Muscle layer of colon (tissue), 2 donors: ENCODE results near the gene ADISSP.

ENCODE experiments used
- H3K27ac ChIP-seq: one replicate; pipeline ENCODE4 v1.7.0; 2013; ENCODE audit warnings: low read depth, mild to moderate bottlenecking, low read length, moderate library complexity
- H3K27me3 ChIP-seq, 2 donors: one replicate each; pipeline ENCODE4 v1.7.0; 2013; ENCODE audit warnings: low read length in 2 of 2, mild to moderate bottlenecking in 2 of 2; ENCODE audit not compliant: insufficient read depth in 2 of 2, control insufficient read depth in 1 of 2
- H3K36me3 ChIP-seq: one replicate; pipeline ENCODE4 v1.7.0; 2013; ENCODE audit warnings: mild to moderate bottlenecking, low read length; ENCODE audit not compliant: insufficient read depth
- H3K4me1 ChIP-seq: one replicate; pipeline ENCODE4 v1.7.0; 2013; ENCODE audit warnings: mild to moderate bottlenecking, low read length; ENCODE audit not compliant: insufficient read depth
- H3K4me3 ChIP-seq, 2 donors: one replicate each; pipeline ENCODE4 v1.7.0; 2013; ENCODE audit warnings: low read length in 2 of 2, low read depth in 1 of 2, mild to moderate bottlenecking in 1 of 2, moderate library complexity in 1 of 2
- H3K9ac ChIP-seq: one replicate; pipeline ENCODE4 v1.7.0; 2013; ENCODE audit warnings: low read length
- H3K9me3 ChIP-seq: one replicate; pipeline ENCODE4 v1.7.0; 2013; ENCODE audit warnings: mild to moderate bottlenecking, low read length
- donor health status: abdominal sarcoma.
- donor health status: Adenocarcinoma of cecum.

Gene ADISSP

GRCh38 chr20:3775457-3776108, 8.0 kb upstream of the ADISSP start:
- no peak overlapping the region for H3K27ac ChIP-seq

GRCh38 chr20:3771552-3772058, 4.1 kb upstream of the ADISSP start:
- H3K9ac ChIP-seq = no peak overlapping the region
- no peaks in the 10 kb centered on the region for H3K9me3 ChIP-seq
- H3K4me3 ChIP-seq = no peak overlapping the region
- H3K4me1 ChIP-seq = peaks cover 10% of the 10 kb centered on the region
- no peak overlapping the region for H3K27ac ChIP-seq
- H3K36me3 ChIP-seq = no peaks in the 10 kb centered on the region
- no peaks in the 10 kb centered on the region for H3K27me3 ChIP-seq

More at GRCh38 chr20:3775457-3776108, 8.0 kb upstream of the ADISSP start:
- Histone ChIP-seq H3K9me3 (no peaks in the 10 kb centered on the region), H3K4me3 (no peak overlapping the region), H3K27me3 (no peaks in the 10 kb centered on the region), H3K9ac (no peak overlapping the region), H3K36me3 (no peaks in the 10 kb centered on the region), H3K4me1 (peaks cover 14% of the 10 kb centered on the region)

GRCh38 chr20:3768342-3769130, 983 bp upstream of the ADISSP start:
- Histone ChIP-seq H3K4me1 (peaks cover 41% of the 10 kb centered on the region), H3K27ac (peak overlapping the region; percentile 91), H3K27me3 (no peaks in the 10 kb centered on the region), H3K9me3 (no peaks in the 10 kb centered on the region), H3K9ac (peak overlapping the region; percentile 53), H3K36me3 (no peaks in the 10 kb centered on the region), H3K4me3 (peak overlapping the region; percentile 52 to 82)

- H3K9ac ChIP-seq = peak overlapping the region; percentile 37
Measured at GRCh38 chr20:3767110-3767426, 485 bp downstream of the ADISSP start.

GRCh38 chr20:3766422-3767109, 987 bp downstream of the ADISSP start:
- Histone ChIP-seq H3K4me1 (peaks cover 54% of the 10 kb centered on the region), H3K9ac (peak overlapping the region; percentile 37), H3K27ac (peak overlapping the region; percentile 74)

More at GRCh38 chr20:3767110-3767426, 485 bp downstream of the ADISSP start:
- H3K36me3 ChIP-seq = no peaks in the 10 kb centered on the region
- peaks cover 49% of the 10 kb centered on the region for H3K4me1 ChIP-seq
- peak overlapping the region; percentile 74 for H3K27ac ChIP-seq
- H3K9me3 ChIP-seq = no peaks in the 10 kb centered on the region
- peak overlapping the region; percentile 51 to 82 for H3K4me3 ChIP-seq
- H3K27me3 ChIP-seq = no peaks in the 10 kb centered on the region

GRCh38 chr20:3765171-3765882, 2.2 kb downstream of the ADISSP start:
- no peak overlapping the region for H3K9ac ChIP-seq
- peak overlapping the region in 1 of 2 donors; percentile 82 for H3K4me3 ChIP-seq
- H3K4me1 ChIP-seq = peaks cover 64% of the 10 kb centered on the region
- no peaks in the 10 kb centered on the region for H3K9me3 ChIP-seq
- no peaks in the 10 kb centered on the region for H3K36me3 ChIP-seq
- H3K27ac ChIP-seq = no peak overlapping the region
- H3K27me3 ChIP-seq = no peaks in the 10 kb centered on the region

More at GRCh38 chr20:3766422-3767109, 987 bp downstream of the ADISSP start:
- no peaks in the 10 kb centered on the region for H3K36me3 ChIP-seq
- H3K27me3 ChIP-seq = no peaks in the 10 kb centered on the region
- no peaks in the 10 kb centered on the region for H3K9me3 ChIP-seq
- H3K4me3 ChIP-seq = peak overlapping the region; percentile 51 to 82

GRCh38 chr20:3764659-3765058, 2.9 kb downstream of the ADISSP start:
- H3K9ac ChIP-seq = no peak overlapping the region
- no peaks in the 10 kb centered on the region for H3K9me3 ChIP-seq
- peaks cover 71% of the 10 kb centered on the region for H3K4me1 ChIP-seq
- H3K36me3 ChIP-seq = no peaks in the 10 kb centered on the region
- no peak overlapping the region for H3K27ac ChIP-seq
- H3K4me3 ChIP-seq = no peak overlapping the region
- H3K27me3 ChIP-seq = no peaks in the 10 kb centered on the region

- Histone ChIP-seq H3K9me3 (no peaks in the 10 kb centered on the region), H3K9ac (no peak overlapping the region), H3K27me3 (no peaks in the 10 kb centered on the region), H3K4me3 (no peak overlapping the region), H3K4me1 (peaks cover 70% of the 10 kb centered on the region), H3K36me3 (no peaks in the 10 kb centered on the region), H3K27ac (peak overlapping the region; percentile 21)
Measured at GRCh38 chr20:3763671-3764601, 3.6 kb downstream of the ADISSP start.

GRCh38 chr20:3760655-3761348, 6.8 kb downstream of the ADISSP start:
- no peaks in the 10 kb centered on the region for H3K27me3 ChIP-seq
- peaks cover 54% of the 10 kb centered on the region for H3K4me1 ChIP-seq
- peaks cover 18% of the 10 kb centered on the region for H3K36me3 ChIP-seq
- H3K27ac ChIP-seq = no peak overlapping the region
- H3K9me3 ChIP-seq = no peaks in the 10 kb centered on the region
- H3K9ac ChIP-seq = no peak overlapping the region
- no peak overlapping the region for H3K4me3 ChIP-seq

- H3K9me3 ChIP-seq = no peaks in the 10 kb centered on the region
- H3K27ac ChIP-seq = no peak overlapping the region
Measured at GRCh38 chr20:3759884-3760283, 7.7 kb downstream of the ADISSP start.

More at GRCh38 chr20:3759884-3760283, 7.7 kb downstream of the ADISSP start:
- no peak overlapping the region for H3K4me3 ChIP-seq
- H3K27me3 ChIP-seq = no peaks in the 10 kb centered on the region
- H3K36me3 ChIP-seq = peaks cover 23% of the 10 kb centered on the region
- H3K9ac ChIP-seq = no peak overlapping the region
- peaks cover 44% of the 10 kb centered on the region for H3K4me1 ChIP-seq
